ENCODE data around the gene POLG2. TPM values are rescaled to one million over a fixed set of nuclear protein-coding genes. Genes with fewer than 3 reads are reported as not detected.

The POLG2 gene
- total and polyA plus RNA-seq, 9 of the 15 experiments (the other 6 are each of a cell fraction or from before 2014, with no cell fraction given), result 13.4 to 44.8 (median 37.0) TPM

DNA sequence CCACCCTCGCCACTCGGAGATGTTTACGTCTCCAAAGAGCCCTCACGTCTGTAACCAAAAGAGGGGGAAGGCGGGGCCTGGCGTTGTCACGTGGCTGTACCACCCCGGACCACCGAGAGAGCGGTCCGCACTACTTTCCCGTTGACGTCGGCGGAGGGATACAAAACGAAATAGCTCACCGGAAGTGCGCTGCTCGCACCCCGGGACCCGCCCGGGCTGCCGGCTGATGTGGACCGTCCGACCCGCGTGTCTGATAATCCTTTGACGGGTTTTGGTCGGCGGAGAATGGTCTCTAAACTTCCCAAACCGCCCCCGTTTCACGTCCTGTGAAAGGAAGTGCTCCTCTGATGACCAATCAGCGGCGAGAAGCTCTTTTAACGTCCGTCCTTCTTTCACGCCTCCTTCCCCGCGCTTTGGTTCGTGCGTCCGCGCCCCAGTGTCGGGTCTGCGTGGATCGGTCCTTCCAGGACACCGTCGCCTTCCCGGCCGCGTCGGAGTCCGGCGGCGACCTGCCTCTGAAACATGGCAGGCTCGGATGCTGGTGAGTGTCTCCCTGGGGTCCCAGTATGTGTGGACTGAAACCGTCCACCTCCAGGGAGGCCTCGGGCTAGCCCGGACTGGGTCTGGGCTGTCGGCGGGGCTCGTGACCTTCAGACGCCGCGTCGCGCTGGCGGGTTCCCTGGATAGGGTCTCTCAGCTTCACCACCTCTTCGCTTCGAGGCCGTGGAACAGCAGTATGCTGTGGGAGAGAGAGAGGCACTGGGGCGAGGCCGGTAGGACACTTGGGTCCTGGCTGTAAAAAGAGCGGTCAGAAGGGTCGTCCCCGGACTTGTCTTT, 9.9 kb upstream of the POLG2 start, which contains the start of gene CEP95 (continued):
- TF ChIP-seq PCBP2 (IDR thresholded peaks at IDR 0.05; ENCODE audit: low read depth, low read length, poor library complexity, severe bottlenecking), result no peak
- no peak for TF ChIP-seq TCF7L2 (IDR thresholded peaks at IDR 0.05; ENCODE audit: low read depth, low read length)
- TF ChIP-seq FIP1L1 (IDR thresholded peaks at IDR 0.05; ENCODE audit: low read depth, low read length, poor library complexity, severe bottlenecking), result no peak
- peak; percentile 92 for TF ChIP-seq RAD51 (IDR thresholded peaks at IDR 0.05; ENCODE audit: borderline replicate concordance, low read depth)
- TF ChIP-seq, protein P1, sequence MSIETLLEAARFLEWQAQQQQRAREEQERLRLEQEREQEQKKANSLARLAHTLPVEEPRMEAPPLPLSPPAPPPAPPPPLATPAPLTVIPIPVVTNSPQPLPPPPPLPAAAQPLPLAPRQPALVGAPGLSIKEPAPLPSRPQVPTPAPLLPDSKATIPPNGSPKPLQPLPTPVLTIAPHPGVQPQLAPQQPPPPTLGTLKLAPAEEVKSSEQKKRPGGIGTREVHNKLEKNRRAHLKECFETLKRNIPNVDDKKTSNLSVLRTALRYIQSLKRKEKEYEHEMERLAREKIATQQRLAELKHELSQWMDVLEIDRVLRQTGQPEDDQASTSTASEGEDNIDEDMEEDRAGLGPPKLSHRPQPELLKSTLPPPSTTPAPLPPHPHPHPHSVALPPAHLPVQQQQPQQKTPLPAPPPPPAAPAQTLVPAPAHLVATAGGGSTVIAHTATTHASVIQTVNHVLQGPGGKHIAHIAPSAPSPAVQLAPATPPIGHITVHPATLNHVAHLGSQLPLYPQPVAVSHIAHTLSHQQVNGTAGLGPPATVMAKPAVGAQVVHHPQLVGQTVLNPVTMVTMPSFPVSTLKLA (conservative IDR thresholded peaks at IDR 0.05), result peak; percentile 95 to 97
- TF ChIP-seq KHSRP (IDR thresholded peaks at IDR 0.05), result no peak
- TF ChIP-seq STAT5B (CRISPR knock-in tag; IDR thresholded peaks at IDR 0.05), result no peak
- TF ChIP-seq, protein P2, sequence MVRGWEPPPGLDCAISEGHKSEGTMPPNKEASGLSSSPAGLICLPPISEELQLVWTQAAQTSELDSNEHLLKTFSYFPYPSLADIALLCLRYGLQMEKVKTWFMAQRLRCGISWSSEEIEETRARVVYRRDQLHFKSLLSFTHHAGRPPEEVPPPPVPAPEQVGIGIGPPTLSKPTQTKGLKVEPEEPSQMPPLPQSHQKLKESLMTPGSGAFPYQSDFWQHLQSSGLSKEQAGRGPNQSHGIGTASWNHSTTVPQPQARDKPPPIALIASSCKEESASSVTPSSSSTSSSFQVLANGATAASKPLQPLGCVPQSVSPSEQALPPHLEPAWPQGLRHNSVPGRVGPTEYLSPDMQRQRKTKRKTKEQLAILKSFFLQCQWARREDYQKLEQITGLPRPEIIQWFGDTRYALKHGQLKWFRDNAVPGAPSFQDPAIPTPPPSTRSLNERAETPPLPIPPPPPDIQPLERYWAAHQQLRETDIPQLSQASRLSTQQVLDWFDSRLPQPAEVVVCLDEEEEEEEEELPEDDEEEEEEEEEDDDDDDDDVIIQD (CRISPR knock-in tag; IDR thresholded peaks at IDR 0.05), result no peak
- TF ChIP-seq E2F3 (CRISPR knock-in tag; IDR thresholded peaks at IDR 0.05), result no peak
- peak; percentile 57 for TF ChIP-seq ATF1 (CRISPR knock-in tag; IDR thresholded peaks at IDR 0.05)
- peak; percentile 98 for TF ChIP-seq ATF1 (tag; IDR thresholded peaks at IDR 0.05)
- no peak for TF ChIP-seq NFATC3 (IDR thresholded peaks at IDR 0.05)
- no peak for TF ChIP-seq RCOR1 (IDR thresholded peaks at IDR 0.05; ENCODE audit: borderline replicate concordance in 1 of 2, low read depth in 2 of 2, low read length in 2 of 2)
- TF ChIP-seq BDP1 (IDR thresholded peaks at IDR 0.05; ENCODE audit: insufficient read depth, insufficient read length), result no peak
- TF ChIP-seq MAFK (IDR thresholded peaks at IDR 0.05; ENCODE audit: low read length), result no peak
- TF ChIP-seq, protein P3, sequence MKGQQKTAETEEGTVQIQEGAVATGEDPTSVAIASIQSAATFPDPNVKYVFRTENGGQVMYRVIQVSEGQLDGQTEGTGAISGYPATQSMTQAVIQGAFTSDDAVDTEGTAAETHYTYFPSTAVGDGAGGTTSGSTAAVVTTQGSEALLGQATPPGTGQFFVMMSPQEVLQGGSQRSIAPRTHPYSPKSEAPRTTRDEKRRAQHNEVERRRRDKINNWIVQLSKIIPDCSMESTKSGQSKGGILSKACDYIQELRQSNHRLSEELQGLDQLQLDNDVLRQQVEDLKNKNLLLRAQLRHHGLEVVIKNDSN (CRISPR knock-in tag; IDR thresholded peaks at IDR 0.05), result peak; percentile 94
- TF ChIP-seq, protein P4, sequence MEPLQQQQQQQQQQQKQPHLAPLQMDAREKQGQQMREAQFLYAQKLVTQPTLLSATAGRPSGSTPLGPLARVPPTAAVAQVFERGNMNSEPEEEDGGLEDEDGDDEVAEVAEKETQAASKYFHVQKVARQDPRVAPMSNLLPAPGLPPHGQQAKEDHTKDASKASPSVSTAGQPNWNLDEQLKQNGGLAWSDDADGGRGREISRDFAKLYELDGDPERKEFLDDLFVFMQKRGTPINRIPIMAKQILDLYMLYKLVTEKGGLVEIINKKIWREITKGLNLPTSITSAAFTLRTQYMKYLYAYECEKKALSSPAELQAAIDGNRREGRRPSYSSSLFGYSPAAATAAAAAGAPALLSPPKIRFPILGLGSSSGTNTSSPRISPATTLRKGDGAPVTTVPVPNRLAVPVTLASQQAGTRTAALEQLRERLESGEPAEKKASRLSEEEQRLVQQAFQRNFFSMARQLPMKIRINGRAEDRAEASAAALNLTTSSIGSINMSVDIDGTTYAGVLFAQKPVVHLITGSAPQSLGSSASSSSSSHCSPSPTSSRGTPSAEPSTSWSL (CRISPR knock-in tag; IDR thresholded peaks at IDR 0.05; ENCODE audit: borderline replicate concordance), result no peak
- TF ChIP-seq TAL1 (IDR thresholded peaks at IDR 0.05), result no peak
- no peak for TF ChIP-seq NFE2L1 (tag; IDR thresholded peaks at IDR 0.05; ENCODE audit: borderline replicate concordance, low read depth)
- TF ChIP-seq TBL1XR1 (IDR thresholded peaks at IDR 0.05; ENCODE audit: low read length in 2 of 2), result no peak
- no peak for TF ChIP-seq ZNF445 (CRISPR knock-in tag; IDR thresholded peaks at IDR 0.05; ENCODE audit: low read depth)
- TF ChIP-seq POLR3G (IDR thresholded peaks at IDR 0.05; ENCODE audit: extremely low read depth, insufficient read length, insufficient replicate concordance), result no peak
- TF ChIP-seq COPS2 (conservative IDR thresholded peaks at IDR 0.05), result no peak
- TF ChIP-seq ZNF408 (CRISPR knock-in tag; IDR thresholded peaks at IDR 0.05; ENCODE audit: low read depth), result no peak
